ENCODE results near the gene GALNS. TPM values are rescaled to one million over a fixed set of nuclear protein-coding genes. Genes with fewer than 3 reads are reported as not detected.
"Not testable (repeated sequence)": the region's sequence is repeated elsewhere in the genome, so short reads cannot be mapped to it uniquely, and the experiment has no call there.

The GALNS gene
- total RNA-seq: 23.1 TPM

GRCh38 chr16:88856828-88857727 is at the start of gene GALNS, which contains the start of gene TRAPPC2L:
TSS of gene GALNS (minus strand) at chr16:88856947. CDS start at chr16:88856877, 70 bp downstream.
TSS of gene TRAPPC2L (plus strand) at chr16:88857127. CDS start at chr16:88857151, 24 bp downstream.
- DNase-seq (ENCODE audit: low spot score) (peak; percentile 99), ATAC-seq (peak; percentile 96)

GRCh38 chr16:88906020-88906419 is 49.3 kb upstream of the GALNS start:
- DNase-seq (ENCODE audit: low spot score) (no peak), ATAC-seq (no peak)

- DNase-seq (ENCODE audit: low spot score): no peak
- no peak for ATAC-seq
Measured at GRCh38 chr16:88905563-88905962, 48.8 kb upstream of the GALNS start.

- DNase-seq (ENCODE audit: low spot score) (no peak), ATAC-seq (no peak)
Measured at GRCh38 chr16:88904676-88905365, 48.1 kb upstream of the GALNS start.

- DNase-seq (ENCODE audit: low spot score) (no peak), ATAC-seq (no peak)
Measured at GRCh38 chr16:88903267-88903666, 46.5 kb upstream of the GALNS start.

- DNase-seq (ENCODE audit: low spot score) (no peak), ATAC-seq (no peak)
Measured at GRCh38 chr16:88902744-88903143, 46.0 kb upstream of the GALNS start.

GRCh38 chr16:88901718-88902337 is 45.1 kb upstream of the GALNS start:
- no peak for DNase-seq (ENCODE audit: low spot score)
- no peak for ATAC-seq

- ATAC-seq (no peak), DNase-seq (ENCODE audit: low spot score) (no peak)
Measured at GRCh38 chr16:88900662-88901052, 43.9 kb upstream of the GALNS start.

- ATAC-seq (no peak), DNase-seq (ENCODE audit: low spot score) (no peak)
Measured at GRCh38 chr16:88899901-88900661, 43.3 kb upstream of the GALNS start.

- DNase-seq (ENCODE audit: low spot score) (no peak), ATAC-seq (no peak)
Measured at GRCh38 chr16:88897696-88898425, 41.1 kb upstream of the GALNS start.

- no peak for ATAC-seq
Measured at GRCh38 chr16:88896238-88897070, 39.7 kb upstream of the GALNS start.

GRCh38 chr16:88895335-88895734 is 38.6 kb upstream of the GALNS start:
- ATAC-seq (no peak), DNase-seq (ENCODE audit: low spot score) (no peak)

More at GRCh38 chr16:88896238-88897070, 39.7 kb upstream of the GALNS start:
- DNase-seq (ENCODE audit: low spot score): no peak

- DNase-seq (ENCODE audit: low spot score) (no peak), ATAC-seq (no peak)
Measured at GRCh38 chr16:88894681-88895300, 38.0 kb upstream of the GALNS start.

GRCh38 chr16:88894266-88894665 is 37.5 kb upstream of the GALNS start:
- not testable (repeated sequence) for DNase-seq (ENCODE audit: low spot score); ATAC-seq

GRCh38 chr16:88893127-88893968 is 36.6 kb upstream of the GALNS start:
- DNase-seq (ENCODE audit: low spot score) (no peak), ATAC-seq (no peak)

GRCh38 chr16:88892065-88892464 is 35.3 kb upstream of the GALNS start:
- no peak for ATAC-seq
- DNase-seq (ENCODE audit: low spot score): no peak

- ATAC-seq: no peak
Measured at GRCh38 chr16:88891083-88891482, 34.3 kb upstream of the GALNS start.

More at GRCh38 chr16:88891083-88891482, 34.3 kb upstream of the GALNS start:
- DNase-seq (ENCODE audit: low spot score): no peak
